Measurements from ENCODE around the gene MS4A12. TPM values are rescaled to one million over a fixed set of nuclear protein-coding genes. Genes with fewer than 3 reads are reported as not detected.

Gene MS4A12
- total and polyA plus RNA-seq, 2 donors (not counting 1 experiment from before 2014, with no cell fraction given), result not detected

GRCh38 chr11:60454212-60454611 lies 38.4 kb upstream of the MS4A12 start:
- no peak overlapping the region for H3K9ac ChIP-seq (ENCODE audit: insufficient read depth, low read length)

GRCh38 chr11:60455531-60456042 lies 37.0 kb upstream of the MS4A12 start, which contains the start of gene MS4A1:
Gene MS4A1, plus strand, starts transcription at chr11:60455847. Its CDS starts 6,528 bp downstream, at chr11:60462375.
- TF ChIP-seq CTCF (conservative IDR thresholded peaks at IDR 0.05 in 1 of 2, IDR thresholded peaks at IDR 0.05 in 1 of 2; ENCODE audit: low read depth in 1 of 2, low read length in 2 of 2) (no peak), EZH2 (IDR thresholded peaks at IDR 0.05; ENCODE audit: low read length, missing control alignments) (no peak)
- Histone ChIP-seq H3K27me3 (ENCODE audit: control insufficient read depth, insufficient read depth, low read length) (no peaks in the 10 kb centered on the region), H3K4me3 (replicated peaks in 1 of 4; ENCODE audit: control extremely low read depth in 1 of 4, insufficient read depth in 1 of 4, low read depth in 3 of 4, low read length in 4 of 4) (no peak within 1 kb of the TSS), H3K9ac (ENCODE audit: insufficient read depth, low read length) (no peak within 1 kb of the TSS), H4K20me1 (ENCODE audit: control insufficient read depth, extremely low read depth, insufficient read depth, low read length) (no peaks in the 10 kb centered on the region), H3K9me3 (ENCODE audit: control insufficient read depth, insufficient read depth, low read depth, low read length) (no peaks in the 10 kb centered on the region), H3K4me2 (ENCODE audit: extremely low read depth, insufficient read depth, low read length) (no peak within 1 kb of the TSS), H3K36me3 (ENCODE audit: control insufficient read depth, insufficient read depth, low read length) (no peaks in the 10 kb centered on the region), H2AFZ (ENCODE audit: low read length) (no peak within 1 kb of the TSS), H3K27ac (ENCODE audit: insufficient read depth, low read length) (no peak within 1 kb of the TSS), H3K4me1 (ENCODE audit: control insufficient read depth, extremely low read depth, insufficient read depth, low read length) (no peaks in the 10 kb centered on the region), H3K79me2 (ENCODE audit: control insufficient read depth, insufficient read depth, low read length) (no peaks in the 10 kb centered on the region)
- no peak for DNase-seq (ENCODE audit: low read depth in 2 of 2)

More at GRCh38 chr11:60454212-60454611, 38.4 kb upstream of the MS4A12 start:
- H3K9me3 ChIP-seq (ENCODE audit: control insufficient read depth, insufficient read depth, low read depth, low read length), result no peaks in the 10 kb centered on the region
- no peaks in the 10 kb centered on the region for H4K20me1 ChIP-seq (ENCODE audit: control insufficient read depth, extremely low read depth, insufficient read depth, low read length)
- no peak overlapping the region for H3K4me2 ChIP-seq (ENCODE audit: extremely low read depth, insufficient read depth, low read length)
- no peaks in the 10 kb centered on the region for H3K27me3 ChIP-seq (ENCODE audit: control insufficient read depth, insufficient read depth, low read length)
- H3K79me2 ChIP-seq (ENCODE audit: control insufficient read depth, insufficient read depth, low read length), result no peaks in the 10 kb centered on the region
- no peak overlapping the region for H2AFZ ChIP-seq (ENCODE audit: low read length)
- H3K4me3 ChIP-seq (replicated peaks in 1 of 4; ENCODE audit: control extremely low read depth in 1 of 4, insufficient read depth in 1 of 4, low read depth in 3 of 4, low read length in 4 of 4), result no peak overlapping the region
- TF ChIP-seq EZH2 (IDR thresholded peaks at IDR 0.05; ENCODE audit: low read length, missing control alignments), result no peak
- no peak for TF ChIP-seq CTCF (conservative IDR thresholded peaks at IDR 0.05 in 1 of 2, IDR thresholded peaks at IDR 0.05 in 1 of 2; ENCODE audit: low read depth in 1 of 2, low read length in 2 of 2)
- H3K27ac ChIP-seq (ENCODE audit: insufficient read depth, low read length), result no peak overlapping the region
- H3K36me3 ChIP-seq (ENCODE audit: control insufficient read depth, insufficient read depth, low read length), result no peaks in the 10 kb centered on the region
- no peak for DNase-seq (ENCODE audit: low read depth in 2 of 2)
- no peaks in the 10 kb centered on the region for H3K4me1 ChIP-seq (ENCODE audit: control insufficient read depth, extremely low read depth, insufficient read depth, low read length)

GRCh38 chr11:60457576-60457975 lies 35.0 kb upstream of the MS4A12 start:
- H3K9ac ChIP-seq (ENCODE audit: insufficient read depth, low read length), result no peak overlapping the region
- H3K79me2 ChIP-seq (ENCODE audit: control insufficient read depth, insufficient read depth, low read length), result no peaks in the 10 kb centered on the region
- H2AFZ ChIP-seq (ENCODE audit: low read length), result no peak overlapping the region
- TF ChIP-seq CTCF (conservative IDR thresholded peaks at IDR 0.05 in 1 of 2, IDR thresholded peaks at IDR 0.05 in 1 of 2; ENCODE audit: low read depth in 1 of 2, low read length in 2 of 2) (no peak), EZH2 (IDR thresholded peaks at IDR 0.05; ENCODE audit: low read length, missing control alignments) (no peak)
- H3K36me3 ChIP-seq (ENCODE audit: control insufficient read depth, insufficient read depth, low read length), result no peaks in the 10 kb centered on the region
- no peaks in the 10 kb centered on the region for H4K20me1 ChIP-seq (ENCODE audit: control insufficient read depth, extremely low read depth, insufficient read depth, low read length)
- H3K4me3 ChIP-seq (replicated peaks in 1 of 4; ENCODE audit: control extremely low read depth in 1 of 4, insufficient read depth in 1 of 4, low read depth in 3 of 4, low read length in 4 of 4), result no peak overlapping the region
- H3K27ac ChIP-seq (ENCODE audit: insufficient read depth, low read length), result no peak overlapping the region
- H3K4me1 ChIP-seq (ENCODE audit: control insufficient read depth, extremely low read depth, insufficient read depth, low read length), result no peaks in the 10 kb centered on the region
- no peak for DNase-seq (ENCODE audit: low read depth in 2 of 2)
- no peaks in the 10 kb centered on the region for H3K27me3 ChIP-seq (ENCODE audit: control insufficient read depth, insufficient read depth, low read length)
- no peak overlapping the region for H3K4me2 ChIP-seq (ENCODE audit: extremely low read depth, insufficient read depth, low read length)
- no peaks in the 10 kb centered on the region for H3K9me3 ChIP-seq (ENCODE audit: control insufficient read depth, insufficient read depth, low read depth, low read length)
